K562 (cell line): Measurements from ENCODE around the gene SKAP1. TPM values are rescaled to one million over a fixed set of nuclear protein-coding genes. Genes with fewer than 3 reads are reported as not detected.

Experiments
- ATAC-seq: fragments of 200-7000 bp; cut with Tn5 transposase; 3 replicates; pipeline ENCODE4 v1.9.1; 2020; ENCODE audit warnings: moderate library complexity
- BruUV-seq: library from RNA; stranded (reverse); fragments of 400-500 nt; replicated peaks from 2 replicates; lab custom pipeline; 2021; lab: Mats Ljungman, UMichigan
- CTCF ChIA-PET: fragments of 300-600 bp; formaldehyde crosslinking; extraction: SDS; loops from one replicate; lab custom pipeline; 2021; ENCODE audit warnings: low intra/inter-chr PET ratio; lab: Yijun Ruan, JAX
- POLR2A ChIA-PET: fragments of 300-600, 350-650 bp; sonication (Branson Sonifier 250); formaldehyde crosslinking; extraction: SDS; loops from one replicate; lab custom pipeline; 2021; ENCODE audit warnings: antibody characterized with exemption, inconsistent platforms; lab: Yijun Ruan, JAX
- DNase-seq, 4 experiments: peaks; one replicate each; pipeline versions ENCODE4 v3.0.0 to v3.0.0-alpha.2; 2011 to 2018; ENCODE audit warnings: low spot score in 3 of 4, mixed read lengths in 3 of 4; ENCODE audit errors: extremely low read depth in 1 of 4
- FAIRE-seq: peaks from 2 replicates; lab custom pipeline; 2011; peaks lifted over from hg19 to GRCh38; lab: Jason Lieb, UNC
- H2AFZ ChIP-seq: 2 replicates; pipeline ENCODE4 v1.6.0; 2011; ENCODE audit warnings: low read depth, low read length, control low read depth, inconsistent platforms
- H3K27ac ChIP-seq: fragments of 200-600 bp; 3 replicates; pipeline ENCODE4 v1.8.0; 2011; ENCODE audit warnings: low read depth, mild to moderate bottlenecking, control low read depth, inconsistent platforms, low read length, moderate library complexity, mixed read lengths; ENCODE audit errors: extremely low read depth
- H3K27me3 ChIP-seq, 2 experiments: fragments of 300-600 bp in 1 of 2; 2 replicates in 1 of 2; 3 replicates in 1 of 2; pipeline versions ENCODE4 v1.6.0 to v1.8.0; 2011; ENCODE audit warnings: inconsistent platforms in 2 of 2, low read length in 2 of 2, mild to moderate bottlenecking in 1 of 2, mixed read lengths in 1 of 2, moderate library complexity in 1 of 2; ENCODE audit not compliant: control insufficient read depth in 2 of 2, insufficient read depth in 2 of 2
- H3K36me3 ChIP-seq: fragments of 300-600 bp; 3 replicates; pipeline ENCODE4 v1.8.0; 2011; ENCODE audit warnings: mild to moderate bottlenecking, low read length, inconsistent platforms; ENCODE audit not compliant: control insufficient read depth, insufficient read depth
- H3K4me1 ChIP-seq, 2 experiments: fragments of 200-600 bp in 1 of 2; replicated peaks in 1 of 2; 2 replicates in 1 of 2; 3 replicates in 1 of 2; pipeline versions ENCODE4 v1.5.1 to v1.8.0; 2011; ENCODE audit warnings: inconsistent platforms in 2 of 2, low read length in 2 of 2, mild to moderate bottlenecking in 1 of 2, mixed read lengths in 1 of 2, moderate library complexity in 1 of 2; ENCODE audit not compliant: control insufficient read depth in 2 of 2, insufficient read depth in 2 of 2
- H3K4me2 ChIP-seq: 2 replicates; pipeline ENCODE4 v1.6.1; 2011; ENCODE audit warnings: low read length, control low read depth, inconsistent platforms, mixed read lengths; ENCODE audit not compliant: insufficient read depth
- H3K4me3 ChIP-seq: fragments of 200-600 bp; sonication (generic), shearing (Covaris generic); 2 replicates; pipeline ENCODE4 v1.5.1; 2016; ENCODE audit warnings: control low read depth, inconsistent platforms
- H3K79me2 ChIP-seq: fragments of 200-600 bp; 3 replicates; pipeline ENCODE4 v1.8.0; 2011; ENCODE audit warnings: low read length, inconsistent platforms; ENCODE audit not compliant: control insufficient read depth, insufficient read depth
- H3K9ac ChIP-seq, 2 experiments: 2 replicates each; pipeline versions ENCODE4 v1.6.0 to v1.6.1; 2011; ENCODE audit warnings: low read depth in 2 of 2, low read length in 2 of 2, control low read depth in 1 of 2, inconsistent platforms in 1 of 2, mild to moderate bottlenecking in 1 of 2, mixed read lengths in 1 of 2; ENCODE audit not compliant: insufficient read depth in 1 of 2
- H3K9me1 ChIP-seq: one replicate; pipeline ENCODE4 v1.6.0; 2011; ENCODE audit warnings: inconsistent platforms, mild to moderate bottlenecking, low read length, moderate library complexity; ENCODE audit not compliant: control insufficient read depth, insufficient read depth
- H3K9me3 ChIP-seq: replicated peaks from 2 replicates; pipeline ENCODE4 v1.5.1; 2011; ENCODE audit warnings: low read depth, low read length, inconsistent platforms; ENCODE audit not compliant: control insufficient read depth, insufficient read depth
- H4K20me1 ChIP-seq: replicated peaks from 2 replicates; pipeline ENCODE4 v1.6.1; 2011; ENCODE audit warnings: low read length, inconsistent platforms, mixed read lengths; ENCODE audit not compliant: control insufficient read depth, insufficient read depth
- CEBPG ChIP-seq, 3 experiments: fragments of 200-800 bp in 1 of 3; sonication (Bioruptor generic) in 1 of 3; sonication (generic) in 1 of 3; formaldehyde crosslinking in 1 of 3; IDR thresholded peaks in 2 of 3; conservative IDR thresholded peaks in 1 of 3; 2 replicates each; pipeline versions ENCODE4 v1.6.1 to v1.8.0; 2016 to 2022; ENCODE audit warnings: missing compliant biosample characterization in 2 of 3, missing genetic modification characterization in 2 of 3, mild to moderate bottlenecking in 1 of 3, missing genetic modification reagents in 1 of 3
- FOXJ2 ChIP-seq: fragments of 200-800 bp; sonication (Bioruptor generic); IDR thresholded peaks from 2 replicates; pipeline ENCODE4 v1.6.1; 2016; ENCODE audit warnings: missing genetic modification characterization, missing compliant biosample characterization
- KDM1A ChIP-seq, 2 experiments: fragments of 450-650 bp; IDR thresholded peaks; 2 replicates each; pipeline ENCODE4 v1.6.1; 2016; ENCODE audit warnings: mild to moderate bottlenecking in 2 of 2
- MBD2 ChIP-seq: sonication (generic); IDR thresholded peaks from 2 replicates; pipeline ENCODE4 v1.6.1; 2016; ENCODE audit warnings: low read depth, borderline replicate concordance
- SREBF2 ChIP-seq: sonication (generic); formaldehyde crosslinking; IDR thresholded peaks from 2 replicates; pipeline ENCODE4 v1.4.0; 2020; ENCODE audit warnings: mild to moderate bottlenecking, missing genetic modification reagents
- ZNF24 ChIP-seq: fragments of 450-650 bp; IDR thresholded peaks from 2 replicates; pipeline ENCODE4 v1.6.1; 2016
- ZNF253 ChIP-seq: fragments of 250-450 bp; sonication (Bioruptor Pico); conservative IDR thresholded peaks from 2 replicates; pipeline ENCODE4 v1.6.1; 2021; ENCODE audit warnings: mild to moderate bottlenecking
- WGBS: fragments of 100-300 bp; shearing (Covaris generic); methylation state at CpG from one replicate; pipeline ENCODE4 v1.1.6; 2016; ENCODE audit warnings: low coverage, mixed read lengths; ENCODE audit not compliant: insufficient coverage; ENCODE audit errors: missing lambda C conversion rate; 5-methylcytosine and 5-hydroxymethylcytosine counted together
- in situ Hi-C: fragments of 300-500 bp; cut with MboI; formaldehyde crosslinking; loops from 4 replicates; pipeline ENCODE4 v1.15.0; 2018; ENCODE audit warnings: inconsistent platforms, mixed read lengths
- intact Hi-C: fragments of 100-400 bp; cut with micrococcal nuclease; formaldehyde crosslinking; loops from 2 replicates; pipeline ENCODE4 v1.14.2; 2022
- polyA plus RNA-seq, 8 experiments: library from polyadenylated mRNA; depleted of rRNA in 4 of 8; stranded (reverse) in 5 of 8; unstranded in 3 of 8; fragments of >200 nt; fragmentation: Nextera tagmentation in 2 of 8; fragmentation: Illumina TruSeq in 1 of 8; extraction: Ambion mirVana in 2 of 8; extraction: Trizol in 1 of 8; gene quantifications; 2 replicates each; pipeline versions ENCODE4 v1.2.1 to v1.2.3, GENCODE V29; 2011 to 2014; ENCODE audit warnings: inconsistent platforms in 1 of 8, missing spikeins in 1 of 8
- total RNA-seq, 7 experiments: library from RNA; depleted of rRNA in 6 of 7; stranded (reverse); fragments of >200 nt in 6 of 7; fragmentation: Illumina TruSeq in 2 of 7; extraction: Trizol in 2 of 7; gene quantifications; 2 replicates each; pipeline versions ENCODE4 v1.2.1 to v1.2.3, GENCODE V29; 2011 to 2021; ENCODE audit warnings: low replicate concordance in 1 of 7
- TF ChIP-seq, protein P1 (sequence below), 2 experiments: fragments of 450-650 bp in 1 of 2; sonication (generic) in 1 of 2; formaldehyde crosslinking in 1 of 2; IDR thresholded peaks; 2 replicates each; pipeline versions ENCODE4 v1.7.1 to v1.9.0; 2016 to 2022; ENCODE audit warnings: inconsistent platforms in 1 of 2, mild to moderate bottlenecking in 1 of 2, missing genetic modification reagents in 1 of 2
- TF ChIP-seq, protein P2 (sequence below), 2 experiments: IDR thresholded peaks; 2 replicates each; pipeline ENCODE4 v1.6.1; 2011; ENCODE audit warnings: borderline replicate concordance in 1 of 2, control low read depth in 1 of 2, low read depth in 1 of 2, low read length in 1 of 2, mild to moderate bottlenecking in 1 of 2, mixed read lengths in 1 of 2, moderate library complexity in 1 of 2; ENCODE audit not compliant: insufficient read depth in 1 of 2, insufficient read length in 1 of 2, poor library complexity in 1 of 2, severe bottlenecking in 1 of 2; ENCODE audit errors: extremely low read depth in 1 of 2

SKAP1 gene
- total and polyA plus RNA-seq, 9 of the 15 experiments (the other 6 are each of a cell fraction or from before 2014, with no cell fraction given), result 0.06 to 0.80 (median 0.10) TPM; not detected in 4

DNA sequence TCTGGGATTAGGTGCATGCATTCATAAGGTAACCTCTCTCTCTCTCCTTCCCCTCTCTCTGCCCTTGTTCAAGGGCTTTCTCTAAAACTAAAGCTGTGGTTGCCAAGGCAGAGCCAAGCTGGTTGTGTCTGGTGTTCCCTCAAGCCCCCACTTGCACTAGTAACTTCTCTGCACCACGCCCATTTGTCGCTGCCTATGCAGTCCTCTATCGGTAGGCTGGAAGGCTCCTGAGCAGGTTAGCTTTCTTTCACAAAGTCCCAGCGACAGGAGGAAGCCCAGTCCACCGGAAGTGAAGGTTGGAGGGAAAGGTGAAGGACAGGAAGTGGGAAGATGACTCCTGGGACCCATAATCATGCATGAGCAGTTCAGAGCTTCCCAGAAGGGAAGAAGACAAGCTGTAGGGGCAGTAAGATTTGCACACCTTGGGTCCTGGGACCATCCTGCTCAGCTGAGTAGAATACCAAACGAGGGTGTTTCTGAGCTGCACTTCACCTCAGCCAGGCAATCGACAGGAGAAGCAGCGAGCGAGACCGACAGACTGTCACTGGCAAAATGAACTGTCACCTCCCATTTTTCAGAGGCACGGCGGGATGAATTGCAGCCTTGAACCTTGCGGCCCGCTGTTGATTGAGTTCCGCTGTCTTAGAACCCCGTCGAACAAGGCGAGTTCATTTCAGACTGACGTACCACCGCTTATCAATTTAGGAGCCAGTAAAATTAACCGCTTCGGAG, 14.7 kb upstream of the SKAP1 start:
- no peak overlapping the region for H3K4me3 ChIP-seq
- TF ChIP-seq KDM1A (IDR thresholded peaks at IDR 0.05) (no peak), FOXJ2 (tag) (no peak), ZNF24 (no peak), MBD2 (no peak), ZNF253 (CRISPR knock-in tag) (no peak), CEBPG (CRISPR knock-in tag; IDR thresholded peaks at IDR 0.05) (no peak), CEBPG (tag; conservative IDR thresholded peaks at IDR 0.05 in 1 of 2, IDR thresholded peaks at IDR 0.05 in 1 of 2) (no peak), SREBF2 (CRISPR knock-in tag) (no peak)
- TF ChIP-seq, protein P1, sequence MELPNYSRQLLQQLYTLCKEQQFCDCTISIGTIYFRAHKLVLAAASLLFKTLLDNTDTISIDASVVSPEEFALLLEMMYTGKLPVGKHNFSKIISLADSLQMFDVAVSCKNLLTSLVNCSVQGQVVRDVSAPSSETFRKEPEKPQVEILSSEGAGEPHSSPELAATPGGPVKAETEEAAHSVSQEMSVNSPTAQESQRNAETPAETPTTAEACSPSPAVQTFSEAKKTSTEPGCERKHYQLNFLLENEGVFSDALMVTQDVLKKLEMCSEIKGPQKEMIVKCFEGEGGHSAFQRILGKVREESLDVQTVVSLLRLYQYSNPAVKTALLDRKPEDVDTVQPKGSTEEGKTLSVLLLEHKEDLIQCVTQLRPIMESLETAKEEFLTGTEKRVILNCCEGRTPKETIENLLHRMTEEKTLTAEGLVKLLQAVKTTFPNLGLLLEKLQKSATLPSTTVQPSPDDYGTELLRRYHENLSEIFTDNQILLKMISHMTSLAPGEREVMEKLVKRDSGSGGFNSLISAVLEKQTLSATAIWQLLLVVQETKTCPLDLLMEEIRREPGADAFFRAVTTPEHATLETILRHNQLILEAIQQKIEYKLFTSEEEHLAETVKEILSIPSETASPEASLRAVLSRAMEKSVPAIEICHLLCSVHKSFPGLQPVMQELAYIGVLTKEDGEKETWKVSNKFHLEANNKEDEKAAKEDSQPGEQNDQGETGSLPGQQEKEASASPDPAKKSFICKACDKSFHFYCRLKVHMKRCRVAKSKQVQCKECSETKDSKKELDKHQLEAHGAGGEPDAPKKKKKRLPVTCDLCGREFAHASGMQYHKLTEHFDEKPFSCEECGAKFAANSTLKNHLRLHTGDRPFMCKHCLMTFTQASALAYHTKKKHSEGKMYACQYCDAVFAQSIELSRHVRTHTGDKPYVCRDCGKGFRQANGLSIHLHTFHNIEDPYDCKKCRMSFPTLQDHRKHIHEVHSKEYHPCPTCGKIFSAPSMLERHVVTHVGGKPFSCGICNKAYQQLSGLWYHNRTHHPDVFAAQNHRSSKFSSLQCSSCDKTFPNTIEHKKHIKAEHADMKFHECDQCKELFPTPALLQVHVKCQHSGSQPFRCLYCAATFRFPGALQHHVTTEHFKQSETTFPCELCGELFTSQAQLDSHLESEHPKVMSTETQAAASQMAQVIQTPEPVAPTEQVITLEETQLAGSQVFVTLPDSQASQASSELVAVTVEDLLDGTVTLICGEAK (IDR thresholded peaks at IDR 0.05), result peak; percentile 78
- TF ChIP-seq, protein P1 (CRISPR knock-in tag; IDR thresholded peaks at IDR 0.05), result no peak
- TF ChIP-seq, protein P2, sequence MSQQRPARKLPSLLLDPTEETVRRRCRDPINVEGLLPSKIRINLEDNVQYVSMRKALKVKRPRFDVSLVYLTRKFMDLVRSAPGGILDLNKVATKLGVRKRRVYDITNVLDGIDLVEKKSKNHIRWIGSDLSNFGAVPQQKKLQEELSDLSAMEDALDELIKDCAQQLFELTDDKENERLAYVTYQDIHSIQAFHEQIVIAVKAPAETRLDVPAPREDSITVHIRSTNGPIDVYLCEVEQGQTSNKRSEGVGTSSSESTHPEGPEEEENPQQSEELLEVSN (IDR thresholded peaks at IDR 0.05; ENCODE audit: borderline replicate concordance in 1 of 2, extremely low read depth in 1 of 2, insufficient read depth in 1 of 2, insufficient read length in 1 of 2, low read depth in 1 of 2, low read length in 1 of 2, poor library complexity in 1 of 2, severe bottlenecking in 1 of 2), result peak in 1 of 2 experiments; percentile 22

More for the DNA sequence above, 14.7 kb upstream of the SKAP1 start:
- H3K9ac ChIP-seq, result no peak overlapping the region
- POLR2A ChIA-PET, result no interaction called here
- no peaks in the 10 kb centered on the region for H4K20me1 ChIP-seq
- ATAC-seq (no peak; the same call in 2 of the 3 replicates), DNase-seq (peak in 1 of 4 experiments; percentile 34), FAIRE-seq (no peak)
- CTCF ChIA-PET, result no interaction called here
- H3K4me2 ChIP-seq, result no peak overlapping the region
- peak overlapping the region; percentile 90 for H2AFZ ChIP-seq
- 80% methylated on average over 22 of the region's 22 CpGs for WGBS
- BruUV-seq, result no TSS peak
- no peaks in the 10 kb centered on the region for H3K36me3 ChIP-seq
- in situ Hi-C loops (no loop called here), intact Hi-C loops (no loop called here)
- no peaks in the 10 kb centered on the region for H3K9me1 ChIP-seq
- no peaks in the 10 kb centered on the region for H3K79me2 ChIP-seq
- peaks cover 9 to 48% of the 10 kb centered on the region in 2 experiments; a peak in 4 of 5 replicates for H3K4me1 ChIP-seq
- no peaks in the 10 kb centered on the region for H3K27me3 ChIP-seq
- no peaks in the 10 kb centered on the region; the same call in 1 of the 2 replicates for H3K9me3 ChIP-seq
- peak overlapping the region; percentile 10; the same call in 1 of the 3 replicates for H3K27ac ChIP-seq
